RWPE2 (cell line): ENCODE results near the gene NUTM2D.
A peak's percentile ranks its signal among the peaks of the same experiment; 100 is the strongest.
"Not testable (repeated sequence)": the region's sequence is repeated elsewhere in the genome, so short reads cannot be mapped to it uniquely, and the experiment has no call there.

Experiments used
- ATAC-seq: fragments of 200-7000 bp; cut with Tn5 transposase; 3 replicates; pipeline ENCODE4 v1.9.1; 2021; ENCODE audit warnings: low read depth
- DNase-seq: peaks from one replicate; pipeline ENCODE4 v3.0.0-alpha.2; 2020; ENCODE audit warnings: low spot score
- H3K27ac ChIP-seq: fragments of 450-650 bp; 2 replicates; pipeline ENCODE4 v1.5.1; 2017; ENCODE audit warnings: mild to moderate bottlenecking; ENCODE audit not compliant: poor library complexity, severe bottlenecking
- H3K27me3 ChIP-seq: fragments of 250-450 bp; sonication (Bioruptor Pico); 2 replicates; pipeline ENCODE4 v1.5.1; 2021; ENCODE audit warnings: mild to moderate bottlenecking, moderate library complexity; ENCODE audit not compliant: insufficient read depth, poor library complexity, severe bottlenecking
- H3K36me3 ChIP-seq: fragments of 250-450 bp; sonication (Bioruptor Pico); 2 replicates; pipeline ENCODE4 v1.5.1; 2020; ENCODE audit warnings: low read depth, mild to moderate bottlenecking, moderate library complexity
- H3K4me1 ChIP-seq: fragments of 250-450 bp; sonication (Bioruptor Pico); 2 replicates; pipeline ENCODE4 v1.5.1; 2021; ENCODE audit warnings: mild to moderate bottlenecking, moderate library complexity; ENCODE audit not compliant: insufficient read depth, poor library complexity, severe bottlenecking
- H3K4me3 ChIP-seq: fragments of 250-450 bp; sonication (Bioruptor Pico); 2 replicates; pipeline ENCODE4 v1.5.1; 2021; ENCODE audit warnings: mild to moderate bottlenecking, moderate library complexity; ENCODE audit not compliant: severe bottlenecking
- H3K9me3 ChIP-seq: fragments of 250-450 bp; sonication (Bioruptor Pico); 2 replicates; pipeline ENCODE4 v1.5.1; 2021; ENCODE audit warnings: mild to moderate bottlenecking, moderate library complexity; ENCODE audit not compliant: severe bottlenecking

Gene NUTM2D

GRCh38 chr10:87357444-87357843 is at the start of gene NUTM2D:
Gene NUTM2D, plus strand, starts transcription at chr10:87357744. Its CDS starts 522 bp downstream, at chr10:87358266.
- DNase-seq, H3K27ac ChIP-seq, H3K9me3 ChIP-seq, H3K4me1 ChIP-seq, H3K4me3 ChIP-seq, H3K27me3 ChIP-seq, ATAC-seq, H3K36me3 ChIP-seq: not testable (repeated sequence)

- H3K4me3 ChIP-seq, H3K4me1 ChIP-seq, H3K27ac ChIP-seq, H3K27me3 ChIP-seq, H3K36me3 ChIP-seq, H3K9me3 ChIP-seq, ATAC-seq, DNase-seq: not testable (repeated sequence)
Observed at GRCh38 chr10:87308702-87309101, 48.8 kb upstream of the NUTM2D start.

- not testable (repeated sequence) for H3K9me3 ChIP-seq
Observed at GRCh38 chr10:87309657-87310056, 47.9 kb upstream of the NUTM2D start.

GRCh38 chr10:87311521-87311920 is 46.0 kb upstream of the NUTM2D start:
- not testable (repeated sequence) for H3K27ac ChIP-seq, H3K9me3 ChIP-seq, H3K4me3 ChIP-seq, H3K27me3 ChIP-seq, DNase-seq, H3K4me1 ChIP-seq, H3K36me3 ChIP-seq
- peak; percentile 42; the same call in 1 of the 3 replicates for ATAC-seq

More at GRCh38 chr10:87309657-87310056, 47.9 kb upstream of the NUTM2D start:
- not testable (repeated sequence) for DNase-seq, H3K27me3 ChIP-seq, H3K4me1 ChIP-seq, ATAC-seq, H3K4me3 ChIP-seq, H3K36me3 ChIP-seq, H3K27ac ChIP-seq

GRCh38 chr10:87313649-87314359 is 43.7 kb upstream of the NUTM2D start:
- ATAC-seq, H3K4me1 ChIP-seq, H3K4me3 ChIP-seq, H3K36me3 ChIP-seq, H3K27ac ChIP-seq, H3K27me3 ChIP-seq, H3K9me3 ChIP-seq, DNase-seq: not testable (repeated sequence)

- ATAC-seq, H3K27ac ChIP-seq, H3K36me3 ChIP-seq, H3K27me3 ChIP-seq, H3K4me3 ChIP-seq, H3K9me3 ChIP-seq, H3K4me1 ChIP-seq, DNase-seq: not testable (repeated sequence)
Observed at GRCh38 chr10:87314360-87314973, 43.1 kb upstream of the NUTM2D start.

GRCh38 chr10:87321505-87321904 is 36.0 kb upstream of the NUTM2D start:
- peak; percentile 38; the same call in 1 of the 3 replicates for ATAC-seq
- not testable (repeated sequence) for H3K27ac ChIP-seq, DNase-seq, H3K4me1 ChIP-seq, H3K4me3 ChIP-seq, H3K27me3 ChIP-seq, H3K36me3 ChIP-seq, H3K9me3 ChIP-seq

- H3K36me3 ChIP-seq, result peaks cover 15% of the 10 kb centered on the region
- H3K4me1 ChIP-seq, H3K4me3 ChIP-seq, ATAC-seq, H3K9me3 ChIP-seq, H3K27ac ChIP-seq, DNase-seq, H3K27me3 ChIP-seq: not testable (repeated sequence)
Observed at GRCh38 chr10:87324559-87324958, 33.0 kb upstream of the NUTM2D start.

- not testable (repeated sequence) for H3K9me3 ChIP-seq, H3K4me1 ChIP-seq, H3K27ac ChIP-seq, ATAC-seq, DNase-seq, H3K4me3 ChIP-seq, H3K27me3 ChIP-seq
- peaks cover 19% of the 10 kb centered on the region for H3K36me3 ChIP-seq
Observed at GRCh38 chr10:87327958-87328357, 29.6 kb upstream of the NUTM2D start.

- not testable (repeated sequence) for H3K9me3 ChIP-seq, H3K27me3 ChIP-seq, DNase-seq, H3K27ac ChIP-seq, H3K4me1 ChIP-seq, ATAC-seq, H3K4me3 ChIP-seq
- peaks cover 22% of the 10 kb centered on the region for H3K36me3 ChIP-seq
Observed at GRCh38 chr10:87329131-87329530, 28.4 kb upstream of the NUTM2D start.

- peaks cover 16% of the 10 kb centered on the region for H3K36me3 ChIP-seq
- DNase-seq, H3K9me3 ChIP-seq, H3K27me3 ChIP-seq, ATAC-seq, H3K4me3 ChIP-seq, H3K27ac ChIP-seq, H3K4me1 ChIP-seq: not testable (repeated sequence)
Observed at GRCh38 chr10:87332687-87333086, 24.9 kb upstream of the NUTM2D start.
